HS-5 (cell line): ENCODE data around the gene KCNS3.

ENCODE experiments used
- DNase-seq: peaks from one replicate; pipeline ENCODE4 v3.0.0-alpha.2; 2012; ENCODE audit warnings: low read depth

Gene KCNS3

GRCh38 chr2:17879137-17879912, 858 bp downstream of the KCNS3 start:
- DNase-seq: peak; percentile 31

- no peak for DNase-seq
Measured at GRCh38 chr2:17879913-17880274, 1.4 kb downstream of the KCNS3 start.

- no peak for DNase-seq
Measured at GRCh38 chr2:17892770-17893534, 14.5 kb downstream of the KCNS3 start.

- no peak for DNase-seq
Measured at GRCh38 chr2:17894005-17894404, 15.5 kb downstream of the KCNS3 start.

- no peak for DNase-seq
Measured at GRCh38 chr2:17894556-17894955, 16.1 kb downstream of the KCNS3 start.

DNA sequence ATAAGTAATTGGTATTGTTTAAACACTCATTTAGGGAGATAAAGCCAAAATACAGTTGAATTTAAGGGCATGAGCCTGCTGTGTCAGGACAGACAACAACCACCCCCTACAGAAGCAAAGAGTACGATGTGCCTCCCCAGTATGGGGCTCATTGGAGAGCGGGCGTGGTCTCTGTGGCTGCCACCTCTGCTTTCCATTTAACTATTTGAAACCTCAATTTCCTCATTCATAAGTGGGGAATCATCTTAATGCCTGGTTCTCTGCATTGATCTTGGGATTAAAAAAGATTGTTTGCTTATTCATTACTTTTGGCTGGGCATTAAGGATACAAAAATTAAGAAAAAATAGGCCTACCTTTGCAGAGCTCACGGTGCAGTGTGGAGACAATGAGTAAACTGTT, 21.4 kb downstream of the KCNS3 start:
- no peak for DNase-seq

DNA sequence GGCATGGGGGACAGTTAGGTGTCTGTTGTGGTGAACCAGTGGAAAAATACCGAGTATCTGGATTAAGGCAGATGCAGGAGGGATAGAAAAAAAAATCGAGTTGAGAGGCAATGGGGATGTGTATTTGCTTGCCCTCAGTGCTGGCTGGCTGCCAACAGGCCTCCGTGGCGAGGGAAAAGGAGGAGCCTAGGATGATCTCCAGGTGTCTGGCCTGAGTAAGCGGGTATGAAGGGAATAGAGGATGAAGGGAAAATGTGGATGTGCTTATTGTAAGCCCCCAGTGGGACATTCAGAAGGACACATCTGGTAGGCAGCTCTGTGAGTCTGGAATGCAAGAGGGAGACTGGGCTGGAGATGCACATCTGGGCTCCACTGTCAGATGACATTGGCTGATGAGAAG, 22.8 kb downstream of the KCNS3 start:
- no peak for DNase-seq

DNA sequence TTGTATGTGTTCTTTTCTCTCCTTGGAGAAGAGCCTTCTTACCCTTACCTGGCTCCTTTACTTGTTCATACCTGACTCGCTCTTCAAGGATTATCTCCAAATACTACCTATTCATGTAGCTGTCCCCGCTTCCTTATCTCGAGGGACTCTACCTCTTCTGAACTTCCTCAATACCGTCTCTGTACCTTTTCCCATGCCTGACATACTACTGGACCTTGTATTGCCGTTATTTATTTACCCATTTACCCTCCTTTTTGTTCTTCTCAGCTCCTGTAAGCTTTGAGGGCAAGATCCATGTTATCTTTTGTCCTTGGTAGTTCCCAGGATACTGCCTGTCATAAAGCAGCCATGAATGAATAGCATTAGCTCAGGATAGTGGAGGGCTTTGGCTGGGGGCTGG, 32.5 kb downstream of the KCNS3 start:
- no peak for DNase-seq

GRCh38 chr2:17911491-17912260, 33.2 kb downstream of the KCNS3 start:
- no peak for DNase-seq

- DNase-seq: no peak
Measured at GRCh38 chr2:17912266-17912691, 33.8 kb downstream of the KCNS3 start.

DNA sequence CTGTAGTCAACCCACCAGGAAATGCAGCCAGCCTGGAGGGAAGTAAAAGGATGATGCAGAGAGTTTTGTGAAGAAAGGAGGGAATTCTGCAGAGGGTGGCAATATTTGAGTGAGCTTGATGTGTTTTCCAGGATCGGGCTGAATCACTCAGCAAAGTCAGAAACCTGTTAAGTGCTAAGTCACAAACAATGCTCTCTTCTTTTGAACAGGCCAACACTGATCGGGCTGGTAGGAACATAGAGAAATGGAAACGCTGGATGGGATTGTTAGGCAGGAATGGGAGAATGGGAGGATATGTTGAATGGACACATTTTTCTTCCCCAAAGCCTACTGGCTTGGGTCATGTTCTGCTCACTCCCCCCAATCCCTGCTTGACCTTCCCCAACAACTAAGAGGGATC, 36.6 kb downstream of the KCNS3 start:
- no peak for DNase-seq

DNA sequence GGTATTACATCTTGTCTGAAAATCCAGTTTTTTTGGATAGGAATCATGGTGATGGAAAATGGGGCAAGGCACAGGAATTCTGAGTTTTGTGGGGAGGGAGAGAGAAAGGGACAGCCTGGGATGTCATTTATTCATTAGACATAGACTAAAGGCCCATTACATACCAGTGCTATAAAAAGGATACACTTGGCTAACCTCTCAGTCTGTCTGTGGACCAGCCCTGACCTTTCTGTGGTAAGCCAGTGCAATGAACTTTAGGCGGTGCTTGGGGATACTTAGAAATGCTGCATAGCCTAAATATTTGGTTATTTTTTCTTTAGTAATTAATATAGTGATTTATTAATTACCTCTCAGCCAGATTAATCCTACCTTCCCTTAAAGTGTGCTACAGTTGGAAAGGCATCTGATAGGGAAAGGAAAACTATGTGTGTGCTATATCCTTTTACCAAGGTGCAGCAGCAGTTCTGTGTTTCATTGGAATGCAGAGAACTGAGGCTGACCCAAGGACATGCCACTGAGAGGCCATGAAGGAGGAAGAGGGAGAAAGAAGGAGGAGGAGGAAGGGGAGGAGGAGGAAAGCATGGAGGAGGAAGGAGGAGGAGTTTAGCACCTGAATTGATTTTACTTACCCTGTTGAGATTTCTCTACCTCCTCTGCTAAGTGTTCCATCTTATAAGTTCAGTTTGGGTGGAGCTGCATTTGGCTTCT, 37.5 kb downstream of the KCNS3 start:
- DNase-seq: no peak

GRCh38 chr2:17916584-17916983, 38.1 kb downstream of the KCNS3 start:
- DNase-seq: no peak

DNA sequence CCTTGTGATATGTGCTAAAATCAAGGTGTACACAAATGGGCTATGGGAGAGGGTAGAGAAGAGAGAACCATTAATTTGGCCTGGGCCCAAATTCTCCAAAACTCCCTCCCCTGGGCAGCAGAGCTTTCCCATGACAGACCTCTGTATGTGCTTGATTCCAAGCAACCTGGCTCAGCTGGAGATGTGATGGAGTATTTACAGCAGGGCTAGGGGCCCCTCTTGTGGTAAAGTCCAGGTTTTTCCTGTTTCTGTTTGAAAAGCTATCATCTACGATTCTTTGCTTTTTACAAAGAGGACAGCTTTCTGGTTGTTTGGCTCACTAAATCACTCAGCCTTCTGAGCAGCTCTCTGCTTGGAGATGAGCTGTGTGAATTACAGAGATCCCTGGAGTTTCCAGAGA, 40.3 kb downstream of the KCNS3 start:
- no peak for DNase-seq

- no peak for DNase-seq
Measured at GRCh38 chr2:17930773-17931172, 52.3 kb downstream of the KCNS3 start.

- no peak for DNase-seq
Measured at GRCh38 chr2:17933256-17933655, 54.8 kb downstream of the KCNS3 start.

- peak; percentile 16 for DNase-seq
Measured at GRCh38 chr2:17934721-17935120, 56.3 kb downstream of the KCNS3 start.

DNA sequence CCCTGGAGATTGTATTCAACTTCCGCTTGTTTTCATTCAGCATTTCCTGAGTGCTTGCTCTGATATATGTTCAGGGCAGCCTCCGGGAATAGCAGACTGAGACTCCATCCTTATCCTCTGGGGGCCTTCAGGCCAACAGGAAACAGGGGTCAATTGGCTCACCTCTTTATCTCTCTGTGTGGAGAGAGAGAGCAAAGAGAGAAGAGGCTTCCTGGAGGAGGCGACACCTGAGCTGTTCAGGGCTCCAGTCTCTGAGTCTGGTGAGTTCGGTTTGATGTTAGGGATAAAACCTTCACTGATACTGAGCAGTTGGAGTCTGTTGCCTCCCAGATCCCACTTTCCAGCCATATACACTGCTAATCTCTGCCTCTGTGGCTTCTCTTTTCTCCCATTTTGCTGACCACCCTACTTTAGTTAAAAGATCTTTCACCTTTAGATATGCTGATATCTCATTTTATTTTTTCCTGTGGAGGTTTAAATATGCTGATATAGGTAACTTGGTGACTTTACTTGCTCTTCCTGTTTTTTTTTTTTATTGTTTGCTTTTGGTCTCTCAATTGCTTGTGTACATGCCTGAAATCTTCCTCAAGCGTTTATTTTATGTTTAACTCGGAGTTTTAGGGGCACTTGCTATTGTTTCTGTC, 56.9 kb downstream of the KCNS3 start:
- DNase-seq: no peak

DNA sequence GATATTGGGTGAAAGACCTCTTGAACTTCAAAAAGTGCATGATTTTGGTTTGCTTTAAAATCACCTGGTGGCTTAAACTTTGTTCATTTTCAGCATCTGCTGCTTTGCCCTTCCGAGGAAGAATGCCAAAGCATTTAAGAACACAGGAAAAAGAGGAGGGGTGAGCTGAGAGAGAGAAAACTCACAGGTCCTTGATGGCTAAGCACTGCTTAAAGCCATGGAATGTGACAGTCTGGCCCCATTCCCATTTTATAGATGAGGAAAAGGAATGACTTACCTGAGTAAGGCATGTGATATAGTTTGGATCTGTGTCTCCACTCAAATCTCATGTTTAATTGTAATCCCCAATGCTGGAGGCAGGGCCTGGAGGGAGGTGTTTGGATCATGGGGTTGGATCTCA, 58.1 kb downstream of the KCNS3 start:
- no peak for DNase-seq

- no peak for DNase-seq
Measured at GRCh38 chr2:17940091-17940630, 61.7 kb downstream of the KCNS3 start.

DNA sequence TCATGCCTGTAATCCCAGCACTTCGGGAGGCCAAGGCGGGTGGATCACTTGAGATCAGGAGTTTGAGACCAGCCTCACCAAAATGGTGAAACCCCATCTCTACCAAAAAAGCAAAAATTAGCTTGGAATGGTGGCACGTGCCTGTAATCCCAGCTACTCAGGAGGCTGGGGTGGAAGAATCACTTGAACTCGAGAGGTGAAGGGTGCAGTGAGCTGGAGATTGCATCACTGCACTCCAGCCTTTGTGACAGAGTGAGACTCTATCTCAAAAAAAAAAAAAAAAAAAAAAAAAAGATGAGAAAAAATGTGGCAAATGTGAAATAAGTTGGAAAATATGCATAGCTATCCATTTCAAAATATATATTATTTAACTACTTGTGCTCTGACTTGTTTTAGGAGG, 65.0 kb downstream of the KCNS3 start:
- no peak for DNase-seq
